ENCODE measurements around the gene PLBD2.

PLBD2 gene

GRCh38 chr12:113315358-113315757, 43.0 kb upstream of the PLBD2 start:
- DNase-seq (no peak), ATAC-seq (ENCODE audit: insufficient read depth, low read depth) (no peak)
- TF ChIP-seq CTCF (IDR thresholded peaks at IDR 0.05; ENCODE audit: borderline replicate concordance, extremely low read depth, low read length, poor library complexity, severe bottlenecking), result no peak
- TF ChIP-seq EZH2 (IDR thresholded peaks at IDR 0.05; ENCODE audit: borderline replicate concordance, low read depth, low read length, severe bottlenecking), result no peak
- H4K20me1 ChIP-seq (ENCODE audit: insufficient read depth, low read length), result no peaks in the 10 kb centered on the region
- H3K4me1 ChIP-seq (ENCODE audit: insufficient read depth, low read length), result no peaks in the 10 kb centered on the region
- peaks cover 87% of the 10 kb centered on the region for H3K36me3 ChIP-seq (ENCODE audit: insufficient read depth, low read length)
- H3K27me3 ChIP-seq (ENCODE audit: insufficient read depth, low read length, poor library complexity), result no peaks in the 10 kb centered on the region
- no peak overlapping the region for H3K9ac ChIP-seq (ENCODE audit: low read depth, low read length)
- H3K9me3 ChIP-seq (ENCODE audit: insufficient read depth, low read length, severe bottlenecking), result no peaks in the 10 kb centered on the region
- no peak overlapping the region for H3K4me3 ChIP-seq (ENCODE audit: low read depth in 1 of 2, low read length in 2 of 2)
- no peak overlapping the region for H3K4me2 ChIP-seq (ENCODE audit: insufficient read depth, low read length)
- H3K79me2 ChIP-seq (ENCODE audit: insufficient read depth, low read length), result no peaks in the 10 kb centered on the region
- no peak overlapping the region for H2AFZ ChIP-seq (ENCODE audit: low read depth, low read length)
- no peak overlapping the region for H3K27ac ChIP-seq (ENCODE audit: low read length)

GRCh38 chr12:113316155-113316554, 42.2 kb upstream of the PLBD2 start:
- DNase-seq, result no peak
- Histone ChIP-seq H3K4me1 (ENCODE audit: insufficient read depth, low read length) (no peaks in the 10 kb centered on the region), H3K27me3 (ENCODE audit: insufficient read depth, low read length, poor library complexity) (no peaks in the 10 kb centered on the region), H3K4me2 (ENCODE audit: insufficient read depth, low read length) (no peak overlapping the region), H3K36me3 (ENCODE audit: insufficient read depth, low read length) (peaks cover 88% of the 10 kb centered on the region), H3K4me3 (ENCODE audit: low read depth in 1 of 2, low read length in 2 of 2) (no peak overlapping the region), H3K79me2 (ENCODE audit: insufficient read depth, low read length) (no peaks in the 10 kb centered on the region), H3K27ac (ENCODE audit: low read length) (no peak overlapping the region), H3K9ac (ENCODE audit: low read depth, low read length) (no peak overlapping the region), H2AFZ (ENCODE audit: low read depth, low read length) (no peak overlapping the region), H4K20me1 (ENCODE audit: insufficient read depth, low read length) (no peaks in the 10 kb centered on the region), H3K9me3 (ENCODE audit: insufficient read depth, low read length, severe bottlenecking) (no peaks in the 10 kb centered on the region)
- no peak for ATAC-seq (ENCODE audit: insufficient read depth, low read depth)
- TF ChIP-seq EZH2 (IDR thresholded peaks at IDR 0.05; ENCODE audit: borderline replicate concordance, low read depth, low read length, severe bottlenecking) (no peak), CTCF (IDR thresholded peaks at IDR 0.05; ENCODE audit: borderline replicate concordance, extremely low read depth, low read length, poor library complexity, severe bottlenecking) (peak; percentile 33)

- Histone ChIP-seq H3K27me3 (ENCODE audit: insufficient read depth, low read length, poor library complexity) (no peaks in the 10 kb centered on the region), H3K36me3 (ENCODE audit: insufficient read depth, low read length) (peaks cover 91% of the 10 kb centered on the region), H3K4me3 (ENCODE audit: low read depth in 1 of 2, low read length in 2 of 2) (no peak overlapping the region), H3K4me1 (ENCODE audit: insufficient read depth, low read length) (no peaks in the 10 kb centered on the region), H3K9me3 (ENCODE audit: insufficient read depth, low read length, severe bottlenecking) (peaks cover 2% of the 10 kb centered on the region), H3K27ac (ENCODE audit: low read length) (no peak overlapping the region), H2AFZ (ENCODE audit: low read depth, low read length) (no peak overlapping the region), H4K20me1 (ENCODE audit: insufficient read depth, low read length) (no peaks in the 10 kb centered on the region; the same call in 1 of the 2 replicates), H3K79me2 (ENCODE audit: insufficient read depth, low read length) (no peaks in the 10 kb centered on the region), H3K9ac (ENCODE audit: low read depth, low read length) (no peak overlapping the region), H3K4me2 (ENCODE audit: insufficient read depth, low read length) (no peak overlapping the region)
- ATAC-seq (ENCODE audit: insufficient read depth, low read depth) (no peak), DNase-seq (no peak)
- no peak for TF ChIP-seq CTCF (IDR thresholded peaks at IDR 0.05; ENCODE audit: borderline replicate concordance, extremely low read depth, low read length, poor library complexity, severe bottlenecking)
- TF ChIP-seq EZH2 (IDR thresholded peaks at IDR 0.05; ENCODE audit: borderline replicate concordance, low read depth, low read length, severe bottlenecking), result no peak
These were observed 41.3 kb upstream of the PLBD2 start for GRCh38 chr12:113317122-113317521.
